ENCODE measurements around the gene PIGO. TPM values are rescaled to one million over a fixed set of nuclear protein-coding genes. Genes with fewer than 3 reads are reported as not detected.

The PIGO gene
- total and polyA plus RNA-seq, 2 experiments from 2014 or later: 11.2 to 18.9 TPM

GRCh38 chr9:35111001-35111933, 14.9 kb upstream of the PIGO start:
- Histone ChIP-seq H3K27ac (ENCODE audit: low read depth) (no peak overlapping the region), H3K9me2 (ENCODE audit: insufficient read depth) (no peaks in the 10 kb centered on the region), H3K36me3 (ENCODE audit: insufficient read depth) (no peaks in the 10 kb centered on the region), H3K4me2 (peak overlapping the region; percentile 91), H3K4me1 (ENCODE audit: insufficient read depth) (peaks cover 16% of the 10 kb centered on the region), H2AFZ (peak overlapping the region; percentile 87; the same call in 1 of the 2 replicates), H3K79me2 (replicated peaks; ENCODE audit: insufficient read depth) (peaks cover 16% of the 10 kb centered on the region; the same call in 1 of the 2 replicates), H3K4me3 (peak overlapping the region; percentile 93), H4K20me1 (replicated peaks; ENCODE audit: insufficient read depth) (no peaks in the 10 kb centered on the region), H3K27me3 (ENCODE audit: insufficient read depth) (no peaks in the 10 kb centered on the region), H3F3A (replicated peaks; ENCODE audit: low read depth) (0 out of 2 replicates have a peak, but pooled peaks cover 7% of the 10 kb centered on the region)
- Mint-ChIP-seq H3K9me3 (no peaks in the 10 kb centered on the region), H3K4me3 (peak overlapping the region; percentile 78), H3K4me1 (peaks cover 31% of the 10 kb centered on the region), H3K36me3 (ENCODE audit: low read depth) (peaks cover under 1% of the 10 kb centered on the region; the same call in 1 of the 3 replicates), H3K27ac (no peak overlapping the region), H3K27me3 (ENCODE audit: insufficient read depth, low read depth, poor library complexity) (peaks cover 12% of the 10 kb centered on the region)
- TF ChIP-seq JUNB (IDR thresholded peaks at IDR 0.05; ENCODE audit: unreplicated experiment) (no peak), POLR2AphosphoS5 (IDR thresholded peaks at IDR 0.05; ENCODE audit: low read depth) (0 out of 2 replicates have a peak, but pooled peaks have one; percentile 36)
- peak; percentile 60 for ATAC-seq
- peak; percentile 100 for DNase-seq (ENCODE audit: low spot score)

- Histone ChIP-seq H3K4me2 (peak overlapping the region; percentile 91; the same call in 1 of the 2 replicates), H3K27me3 (ENCODE audit: insufficient read depth) (no peaks in the 10 kb centered on the region), H4K20me1 (replicated peaks; ENCODE audit: insufficient read depth) (no peaks in the 10 kb centered on the region), H3K4me1 (ENCODE audit: insufficient read depth) (peaks cover 16% of the 10 kb centered on the region), H3K4me3 (peak overlapping the region; percentile 93), H2AFZ (no peak overlapping the region), H3K9me2 (ENCODE audit: insufficient read depth) (no peaks in the 10 kb centered on the region), H3F3A (replicated peaks; ENCODE audit: low read depth) (0 out of 2 replicates have a peak, but pooled peaks cover 7% of the 10 kb centered on the region), H3K36me3 (ENCODE audit: insufficient read depth) (no peaks in the 10 kb centered on the region), H3K27ac (ENCODE audit: low read depth) (no peak overlapping the region), H3K79me2 (replicated peaks; ENCODE audit: insufficient read depth) (peaks cover 16% of the 10 kb centered on the region; the same call in 1 of the 2 replicates)
- no peaks in the 10 kb centered on the region for H3K9me3 Mint-ChIP-seq
- H3K4me3 Mint-ChIP-seq: peak overlapping the region; percentile 78
- ATAC-seq (no peak), DNase-seq (ENCODE audit: low spot score) (no peak)
- H3K27me3 Mint-ChIP-seq (ENCODE audit: insufficient read depth, low read depth, poor library complexity): peaks cover 11% of the 10 kb centered on the region
- H3K27ac Mint-ChIP-seq: no peak overlapping the region
- peaks cover 30% of the 10 kb centered on the region for H3K4me1 Mint-ChIP-seq
- H3K36me3 Mint-ChIP-seq (ENCODE audit: low read depth): peaks cover 6% of the 10 kb centered on the region; the same call in 2 of the 3 replicates
- no peak for TF ChIP-seq CTCF (conservative IDR thresholded peaks at IDR 0.05; ENCODE audit: low read depth in 2 of 2)
- no peak for TF ChIP-seq ETS1 (IDR thresholded peaks at IDR 0.05)
- no peak for TF ChIP-seq STAT1 (IDR thresholded peaks at IDR 0.05; ENCODE audit: unreplicated experiment)
- TF ChIP-seq NANOG (IDR thresholded peaks at IDR 0.05; ENCODE audit: borderline replicate concordance): no peak
- no peak for TF ChIP-seq ZNF114 (CRISPR knock-in tag; IDR thresholded peaks at IDR 0.05)
- no peak for TF ChIP-seq EZH2 (IDR thresholded peaks at IDR 0.05; ENCODE audit: low read depth, unreplicated experiment)
- no peak for TF ChIP-seq ZNF331 (CRISPR knock-in tag; IDR thresholded peaks at IDR 0.05; ENCODE audit: low read depth)
- TF ChIP-seq REST (IDR thresholded peaks at IDR 0.05; ENCODE audit: unreplicated experiment): no peak
- TF ChIP-seq POLR2AphosphoS5 (IDR thresholded peaks at IDR 0.05; ENCODE audit: low read depth): no peak
These were observed 14.0 kb upstream of the PIGO start for GRCh38 chr9:35110327-35110761.

All from GM23338 (cell line).